Mesenchymal stem cell (in vitro differentiated cells and primary cell): Measurements from ENCODE around the gene WDR49.

Experiments used
- DNase-seq: peaks from one replicate; pipeline ENCODE4 v3.0.0-alpha.2; 2013
- H2AFZ ChIP-seq: one replicate; pipeline ENCODE4 v1.6.1; 2013; ENCODE audit warnings: low read depth, mild to moderate bottlenecking, control low read depth, inconsistent platforms, low read length, moderate library complexity
- H2AK5ac ChIP-seq: 2 replicates; pipeline ENCODE4 v1.6.1; 2013; ENCODE audit warnings: low read length, moderate library complexity, mild to moderate bottlenecking, inconsistent platforms; ENCODE audit not compliant: severe bottlenecking
- H2BK120ac ChIP-seq: one replicate; pipeline ENCODE4 v1.6.1; 2013; ENCODE audit warnings: low read depth, mild to moderate bottlenecking, inconsistent platforms, low read length, moderate library complexity
- H2BK12ac ChIP-seq, 2 experiments: one replicate each; pipeline ENCODE4 v1.6.1; 2013; ENCODE audit warnings: inconsistent platforms in 2 of 2, low read length in 2 of 2, mild to moderate bottlenecking in 2 of 2, moderate library complexity in 2 of 2, control low read depth in 1 of 2
- H2BK15ac ChIP-seq: one replicate; pipeline ENCODE4 v1.6.1; 2013; ENCODE audit warnings: mild to moderate bottlenecking, low read depth, inconsistent platforms; ENCODE audit not compliant: poor library complexity, severe bottlenecking
- H2BK5ac ChIP-seq: 2 replicates; pipeline ENCODE4 v1.6.1; 2013; ENCODE audit warnings: low read depth, mild to moderate bottlenecking, low read length, control low read depth, inconsistent platforms; ENCODE audit not compliant: poor library complexity, severe bottlenecking
- H3K14ac ChIP-seq, 2 experiments: one replicate each; pipeline ENCODE4 v1.6.1; 2013; ENCODE audit warnings: inconsistent platforms in 2 of 2, low read length in 2 of 2, control low read depth in 1 of 2, mild to moderate bottlenecking in 1 of 2, moderate library complexity in 1 of 2
- H3K18ac ChIP-seq, 2 experiments: one replicate each; pipeline ENCODE4 v1.6.1; 2013; ENCODE audit warnings: inconsistent platforms in 2 of 2, low read length in 2 of 2, control low read depth in 1 of 2, low read depth in 1 of 2, mild to moderate bottlenecking in 1 of 2
- H3K23ac ChIP-seq, 2 experiments: one replicate each; pipeline ENCODE4 v1.6.1; 2013; ENCODE audit warnings: inconsistent platforms in 2 of 2, low read length in 2 of 2, mild to moderate bottlenecking in 2 of 2, moderate library complexity in 2 of 2, control low read depth in 1 of 2
- H3K27ac ChIP-seq: 2 replicates; pipeline ENCODE4 v1.5.1; 2013; ENCODE audit warnings: mild to moderate bottlenecking, moderate library complexity, low read length, control low read depth, inconsistent platforms; ENCODE audit not compliant: poor library complexity, severe bottlenecking
- H3K27me3 ChIP-seq, 2 experiments: 2 replicates each; pipeline versions ENCODE4 v1.6.1 to v1.7.0; 2013; ENCODE audit warnings: low read length in 2 of 2, mild to moderate bottlenecking in 2 of 2, moderate library complexity in 2 of 2, control low read depth in 1 of 2, inconsistent platforms in 1 of 2; ENCODE audit not compliant: control insufficient read depth in 1 of 2, insufficient read depth in 1 of 2
- H3K36me3 ChIP-seq, 2 experiments: 2 replicates each; pipeline versions ENCODE4 v1.6.1 to v1.7.0; 2013; ENCODE audit warnings: low read length in 2 of 2, control low read depth in 1 of 2, inconsistent platforms in 1 of 2, low read depth in 1 of 2, mild to moderate bottlenecking in 1 of 2; ENCODE audit not compliant: insufficient read depth in 2 of 2, control insufficient read depth in 1 of 2
- H3K4ac ChIP-seq, 2 experiments: one replicate each; pipeline ENCODE4 v1.6.1; 2013; ENCODE audit warnings: inconsistent platforms in 2 of 2, low read length in 2 of 2, mild to moderate bottlenecking in 2 of 2, moderate library complexity in 2 of 2, control low read depth in 1 of 2, low read depth in 1 of 2
- H3K4me1 ChIP-seq: 2 replicates; pipeline ENCODE4 v1.6.1; 2013; ENCODE audit warnings: low read depth, low read length, control low read depth; ENCODE audit not compliant: control insufficient read depth, insufficient read depth
- H3K4me2 ChIP-seq: 2 replicates; pipeline ENCODE4 v1.6.1; 2013; ENCODE audit warnings: low read length, mild to moderate bottlenecking, inconsistent platforms; ENCODE audit not compliant: poor library complexity, severe bottlenecking
- H3K4me3 ChIP-seq, 2 experiments: 2 replicates each; pipeline versions ENCODE4 v1.5.1 to v1.7.0; 2013; ENCODE audit warnings: low read length in 2 of 2, mild to moderate bottlenecking in 2 of 2, control low read depth in 1 of 2, low read depth in 1 of 2; ENCODE audit not compliant: insufficient read depth in 1 of 2
- H3K79me1 ChIP-seq: replicated peaks from 2 replicates; pipeline ENCODE4 v1.6.1; 2013; ENCODE audit warnings: mild to moderate bottlenecking, control low read depth, low read length, inconsistent platforms; ENCODE audit not compliant: poor library complexity, severe bottlenecking
- H3K9ac ChIP-seq: 2 replicates; pipeline ENCODE4 v1.7.0; 2013; ENCODE audit warnings: mild to moderate bottlenecking, low read length, moderate library complexity
- H3K9me3 ChIP-seq: 2 replicates; pipeline ENCODE4 v1.7.0; 2013; ENCODE audit warnings: mild to moderate bottlenecking, low read length; ENCODE audit not compliant: control insufficient read depth
- H4K8ac ChIP-seq: one replicate; pipeline ENCODE4 v1.6.1; 2013; ENCODE audit warnings: inconsistent platforms, mild to moderate bottlenecking, low read length, moderate library complexity
- H4K91ac ChIP-seq: one replicate; pipeline ENCODE4 v1.6.1; 2013; ENCODE audit warnings: mild to moderate bottlenecking, low read length, inconsistent platforms
- WGBS: methylation state at CpG from one replicate; pipeline ENCODE4 v1.1.7; 2013; ENCODE audit warnings: mixed read lengths; 5-methylcytosine and 5-hydroxymethylcytosine counted together

Gene WDR49

DNA sequence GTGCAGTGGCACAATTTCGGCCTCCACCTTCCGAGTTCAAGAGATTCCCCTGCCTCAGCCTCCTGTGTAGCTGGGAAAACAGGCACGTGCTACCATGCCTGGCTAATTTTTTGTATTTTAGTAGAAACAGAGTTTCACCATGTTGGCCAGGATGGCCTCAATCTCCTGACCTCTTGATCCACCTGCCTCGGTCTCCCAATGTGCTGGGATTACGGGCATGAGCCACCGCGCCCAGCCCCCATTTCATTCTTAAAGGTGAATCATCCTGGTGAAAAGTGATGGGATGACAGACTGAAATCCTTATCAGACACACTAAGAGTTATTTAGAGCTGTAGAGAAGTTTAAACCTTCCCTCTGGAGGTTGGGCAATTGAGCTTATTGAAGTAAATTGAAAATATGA lies 155.8 kb downstream of the WDR49 start:
- no peaks in the 10 kb centered on the region for H3K4me1 ChIP-seq
- no peaks in the 10 kb centered on the region for H3K36me3 ChIP-seq
- H3K14ac ChIP-seq, result no peak overlapping the region
- no peak overlapping the region for H3K18ac ChIP-seq
- H3K9ac ChIP-seq, result no peak overlapping the region
- no peak overlapping the region for H2BK120ac ChIP-seq
- H2BK5ac ChIP-seq, result no peak overlapping the region
- H3K9me3 ChIP-seq, result no peaks in the 10 kb centered on the region
- WGBS, result 93% methylated on average over 6 of the region's 7 CpGs
- no peak overlapping the region for H3K4me2 ChIP-seq
- H3K4me3 ChIP-seq, result no peak overlapping the region
- no peak overlapping the region for H2AK5ac ChIP-seq
- no peak overlapping the region for H3K27ac ChIP-seq
- H2AFZ ChIP-seq, result no peak overlapping the region
- H2BK12ac ChIP-seq, result no peak overlapping the region
- H3K27me3 ChIP-seq, result no peaks in the 10 kb centered on the region
- H3K4ac ChIP-seq, result no peak overlapping the region
- no peaks in the 10 kb centered on the region for H3K79me1 ChIP-seq
- H4K91ac ChIP-seq, result no peak overlapping the region
- no peak for DNase-seq
- no peak overlapping the region for H3K23ac ChIP-seq
- no peak overlapping the region for H2BK15ac ChIP-seq
- no peak overlapping the region for H4K8ac ChIP-seq

- H3K36me3 ChIP-seq, result no peaks in the 10 kb centered on the region
- H3K4me1 ChIP-seq, result no peaks in the 10 kb centered on the region
- H4K8ac ChIP-seq, result no peak overlapping the region
- DNase-seq, result no peak
- no peak overlapping the region for H4K91ac ChIP-seq
- H3K23ac ChIP-seq, result no peak overlapping the region
- H3K9me3 ChIP-seq, result no peaks in the 10 kb centered on the region
- no peak overlapping the region for H2AFZ ChIP-seq
- no peak overlapping the region for H3K14ac ChIP-seq
- no peak overlapping the region for H2BK12ac ChIP-seq
- no peak overlapping the region for H2AK5ac ChIP-seq
- no peak overlapping the region for H3K4me3 ChIP-seq
- no peak overlapping the region for H3K27ac ChIP-seq
- no peaks in the 10 kb centered on the region for H3K27me3 ChIP-seq
- H2BK120ac ChIP-seq, result no peak overlapping the region
- H3K4me2 ChIP-seq, result no peak overlapping the region
- H2BK15ac ChIP-seq, result no peak overlapping the region
- H3K79me1 ChIP-seq, result no peaks in the 10 kb centered on the region
- H3K4ac ChIP-seq, result no peak overlapping the region
- no peak overlapping the region for H2BK5ac ChIP-seq
- no peak overlapping the region for H3K9ac ChIP-seq
- 84% methylated on average over 3 of the region's 3 CpGs for WGBS
- H3K18ac ChIP-seq, result no peak overlapping the region
Measured at GRCh38 chr3:167493244-167493643, 160.5 kb downstream of the WDR49 start.

GRCh38 chr3:167491621-167492020 lies 162.1 kb downstream of the WDR49 start:
- H2AK5ac ChIP-seq, result no peak overlapping the region
- H3K23ac ChIP-seq, result no peak overlapping the region
- H3K4me3 ChIP-seq, result no peak overlapping the region
- no peaks in the 10 kb centered on the region for H3K36me3 ChIP-seq
- no peak overlapping the region for H4K8ac ChIP-seq
- no peak overlapping the region for H3K4me2 ChIP-seq
- H2BK12ac ChIP-seq, result no peak overlapping the region
- no peak overlapping the region for H2AFZ ChIP-seq
- H3K79me1 ChIP-seq, result no peaks in the 10 kb centered on the region
- H3K4ac ChIP-seq, result no peak overlapping the region
- H2BK120ac ChIP-seq, result no peak overlapping the region
- no peak overlapping the region for H3K18ac ChIP-seq
- H3K27me3 ChIP-seq, result no peaks in the 10 kb centered on the region
- no peak overlapping the region for H2BK5ac ChIP-seq
- no peaks in the 10 kb centered on the region for H3K4me1 ChIP-seq
- H3K27ac ChIP-seq, result no peak overlapping the region
- no peaks in the 10 kb centered on the region for H3K9me3 ChIP-seq
- no peak overlapping the region for H2BK15ac ChIP-seq
- no peak overlapping the region for H3K9ac ChIP-seq
- no peak overlapping the region for H3K14ac ChIP-seq
- no peak overlapping the region for H4K91ac ChIP-seq
- no peak for DNase-seq

GRCh38 chr3:167489571-167489970 lies 164.2 kb downstream of the WDR49 start:
- no peak overlapping the region for H3K18ac ChIP-seq
- no peak overlapping the region for H2AK5ac ChIP-seq
- no peak overlapping the region for H2BK12ac ChIP-seq
- no peak overlapping the region for H3K14ac ChIP-seq
- no peaks in the 10 kb centered on the region for H3K4me1 ChIP-seq
- WGBS, result 77% methylated on average over 1 of the region's 1 CpG
- no peak overlapping the region for H3K27ac ChIP-seq
- no peaks in the 10 kb centered on the region for H3K9me3 ChIP-seq
- H4K91ac ChIP-seq, result no peak overlapping the region
- no peak overlapping the region for H2BK120ac ChIP-seq
- H2BK15ac ChIP-seq, result no peak overlapping the region
- H3K4me2 ChIP-seq, result no peak overlapping the region
- no peaks in the 10 kb centered on the region for H3K79me1 ChIP-seq
- H3K4me3 ChIP-seq, result no peak overlapping the region
- no peak overlapping the region for H3K9ac ChIP-seq
- H3K4ac ChIP-seq, result no peak overlapping the region
- no peak overlapping the region for H4K8ac ChIP-seq
- no peaks in the 10 kb centered on the region for H3K36me3 ChIP-seq
- no peak for DNase-seq
- H3K27me3 ChIP-seq, result no peaks in the 10 kb centered on the region
- H3K23ac ChIP-seq, result no peak overlapping the region
- H2BK5ac ChIP-seq, result no peak overlapping the region
- H2AFZ ChIP-seq, result no peak overlapping the region
